ENCODE results near the gene C19orf25.
"Not testable (repeated sequence)": the region's sequence is repeated elsewhere in the genome, so short reads cannot be mapped to it uniquely, and the experiment has no call there.

Gene C19orf25

GRCh38 chr19:1503925-1504773, 25.1 kb upstream of the C19orf25 start:
- no CpG with 5 or more reads among the region's 23 CpGs for WGBS (ENCODE audit: insufficient coverage, insufficient read length)
- Histone ChIP-seq H3K27ac (ENCODE audit: low read length) (no peak overlapping the region), H3K4me1 (ENCODE audit: control insufficient read depth, insufficient read depth, low read length) (peaks cover 6% of the 10 kb centered on the region), H3K36me3 (ENCODE audit: control insufficient read depth, insufficient read depth, low read length) (no peaks in the 10 kb centered on the region), H3K27me3 (ENCODE audit: control insufficient read depth, insufficient read depth, low read length) (no peaks in the 10 kb centered on the region), H3K9me3 (ENCODE audit: control insufficient read depth, insufficient read depth, low read length) (no peaks in the 10 kb centered on the region), H3K4me3 (ENCODE audit: low read length) (no peak overlapping the region)
- DNase-seq (ENCODE audit: low read depth, low spot score) = no peak

GRCh38 chr19:1503089-1503924, 24.3 kb upstream of the C19orf25 start:
- H3K27me3 ChIP-seq (ENCODE audit: control insufficient read depth, insufficient read depth, low read length) = no peaks in the 10 kb centered on the region
- no peak for DNase-seq (ENCODE audit: low read depth, low spot score)
- H3K27ac ChIP-seq (ENCODE audit: low read length) = no peak overlapping the region
- H3K9me3 ChIP-seq (ENCODE audit: control insufficient read depth, insufficient read depth, low read length) = no peaks in the 10 kb centered on the region
- no CpG with 5 or more reads among the region's 49 CpGs for WGBS (ENCODE audit: insufficient coverage, insufficient read length)
- H3K4me3 ChIP-seq (ENCODE audit: low read length) = peak overlapping the region; percentile 11; the same call in 1 of the 2 replicates
- no peaks in the 10 kb centered on the region for H3K36me3 ChIP-seq (ENCODE audit: control insufficient read depth, insufficient read depth, low read length)
- H3K4me1 ChIP-seq (ENCODE audit: control insufficient read depth, insufficient read depth, low read length) = peaks cover 3% of the 10 kb centered on the region

- Histone ChIP-seq H3K27me3 (ENCODE audit: control insufficient read depth, insufficient read depth, low read length) (no peaks in the 10 kb centered on the region), H3K4me3 (ENCODE audit: low read length) (no peak overlapping the region), H3K9me3 (ENCODE audit: control insufficient read depth, insufficient read depth, low read length) (no peaks in the 10 kb centered on the region), H3K36me3 (ENCODE audit: control insufficient read depth, insufficient read depth, low read length) (no peaks in the 10 kb centered on the region), H3K27ac (ENCODE audit: low read length) (no peak overlapping the region), H3K4me1 (ENCODE audit: control insufficient read depth, insufficient read depth, low read length) (peaks cover 3% of the 10 kb centered on the region; the same call in 1 of the 2 replicates)
- DNase-seq (ENCODE audit: low read depth, low spot score) = no peak
- WGBS (ENCODE audit: insufficient coverage, insufficient read length) = no CpG with 5 or more reads among the region's 14 CpGs
Observed at GRCh38 chr19:1502433-1503088, 23.5 kb upstream of the C19orf25 start.

- Histone ChIP-seq H3K36me3 (ENCODE audit: control insufficient read depth, insufficient read depth, low read length) (no peaks in the 10 kb centered on the region), H3K4me3 (ENCODE audit: low read length) (no peak overlapping the region), H3K27ac (ENCODE audit: low read length) (no peak overlapping the region), H3K27me3 (ENCODE audit: control insufficient read depth, insufficient read depth, low read length) (no peaks in the 10 kb centered on the region), H3K4me1 (ENCODE audit: control insufficient read depth, insufficient read depth, low read length) (peaks cover 3% of the 10 kb centered on the region; the same call in 1 of the 2 replicates), H3K9me3 (ENCODE audit: control insufficient read depth, insufficient read depth, low read length) (no peaks in the 10 kb centered on the region)
- DNase-seq (ENCODE audit: low read depth, low spot score) = no peak
- no CpG with 5 or more reads among the region's 9 CpGs for WGBS (ENCODE audit: insufficient coverage, insufficient read length)
Observed at GRCh38 chr19:1501200-1501595, 22.2 kb upstream of the C19orf25 start.

GRCh38 chr19:1499231-1499630, 20.2 kb upstream of the C19orf25 start:
- H3K4me3 ChIP-seq (ENCODE audit: low read length); H3K9me3 ChIP-seq (ENCODE audit: control insufficient read depth, insufficient read depth, low read length); DNase-seq (ENCODE audit: low read depth, low spot score); H3K36me3 ChIP-seq (ENCODE audit: control insufficient read depth, insufficient read depth, low read length); H3K4me1 ChIP-seq (ENCODE audit: control insufficient read depth, insufficient read depth, low read length); H3K27ac ChIP-seq (ENCODE audit: low read length); H3K27me3 ChIP-seq (ENCODE audit: control insufficient read depth, insufficient read depth, low read length): not testable (repeated sequence)
- no CpG with 5 or more reads among the region's 34 CpGs for WGBS (ENCODE audit: insufficient coverage, insufficient read length)

- no peak for DNase-seq (ENCODE audit: low read depth, low spot score)
- Histone ChIP-seq H3K4me1 (ENCODE audit: control insufficient read depth, insufficient read depth, low read length) (no peaks in the 10 kb centered on the region; the same call in 1 of the 2 replicates), H3K36me3 (ENCODE audit: control insufficient read depth, insufficient read depth, low read length) (no peaks in the 10 kb centered on the region), H3K27ac (ENCODE audit: low read length) (no peak overlapping the region), H3K9me3 (ENCODE audit: control insufficient read depth, insufficient read depth, low read length) (no peaks in the 10 kb centered on the region), H3K4me3 (ENCODE audit: low read length) (no peak overlapping the region), H3K27me3 (ENCODE audit: control insufficient read depth, insufficient read depth, low read length) (no peaks in the 10 kb centered on the region)
- WGBS (ENCODE audit: insufficient coverage, insufficient read length) = no CpG with 5 or more reads among the region's 25 CpGs
Observed at GRCh38 chr19:1497578-1498235, 18.7 kb upstream of the C19orf25 start.

- 100% methylated on average over 8 of the region's 39 CpGs for WGBS (ENCODE audit: insufficient coverage, insufficient read length)
- H3K4me1 ChIP-seq (ENCODE audit: control insufficient read depth, insufficient read depth, low read length) = no peaks in the 10 kb centered on the region; the same call in 1 of the 2 replicates
- no peak overlapping the region for H3K4me3 ChIP-seq (ENCODE audit: low read length)
- no peaks in the 10 kb centered on the region for H3K36me3 ChIP-seq (ENCODE audit: control insufficient read depth, insufficient read depth, low read length)
- no peaks in the 10 kb centered on the region; the same call in 1 of the 2 replicates for H3K27me3 ChIP-seq (ENCODE audit: control insufficient read depth, insufficient read depth, low read length)
- no peak overlapping the region for H3K27ac ChIP-seq (ENCODE audit: low read length)
- H3K9me3 ChIP-seq (ENCODE audit: control insufficient read depth, insufficient read depth, low read length) = no peaks in the 10 kb centered on the region
- no peak for DNase-seq (ENCODE audit: low read depth, low spot score)
Observed at GRCh38 chr19:1496714-1497577, 17.9 kb upstream of the C19orf25 start.

- H3K9me3 ChIP-seq (ENCODE audit: control insufficient read depth, insufficient read depth, low read length) = no peaks in the 10 kb centered on the region
- no CpG with 5 or more reads among the region's 40 CpGs for WGBS (ENCODE audit: insufficient coverage, insufficient read length)
Observed at GRCh38 chr19:1495799-1496713, 17.0 kb upstream of the C19orf25 start.

More at GRCh38 chr19:1495799-1496713, 17.0 kb upstream of the C19orf25 start:
- Histone ChIP-seq H3K36me3 (ENCODE audit: control insufficient read depth, insufficient read depth, low read length) (no peaks in the 10 kb centered on the region), H3K4me1 (ENCODE audit: control insufficient read depth, insufficient read depth, low read length) (no peaks in the 10 kb centered on the region; the same call in 1 of the 2 replicates), H3K27ac (ENCODE audit: low read length) (no peak overlapping the region), H3K4me3 (ENCODE audit: low read length) (no peak overlapping the region), H3K27me3 (ENCODE audit: control insufficient read depth, insufficient read depth, low read length) (peaks cover 4% of the 10 kb centered on the region; the same call in 1 of the 2 replicates)
- no peak for DNase-seq (ENCODE audit: low read depth, low spot score)

Measured in iPS DF 6.9 (cell line).